ENCODE measurements around the gene SLC4A5. TPM values are rescaled to one million over a fixed set of nuclear protein-coding genes. Genes with fewer than 3 reads are reported as not detected.

Gene SLC4A5
- total RNA-seq, 4 donors from 2014 or later = 4.2 to 22.9 (median 9.5) TPM

- Histone ChIP-seq H3K36me3 (peaks cover 0 to 69% (median 14%) of the 10 kb centered on the region in 3 donors), H3K4me3 (no peak overlapping the region), H3K4me1 (no peaks in the 10 kb centered on the region), H3K9me3 (no peaks in the 10 kb centered on the region), H3K27ac (no peak overlapping the region), H3K27me3 (no peaks in the 10 kb centered on the region)
- WGBS, 2 donors = 63 to 73% methylated on average over 3 of the region's 3 CpGs
- DNase-seq (ENCODE audit: low spot score in 2 of 2) = no peak
- TF ChIP-seq EP300 (IDR thresholded peaks at IDR 0.05) = no peak
- TF ChIP-seq CTCF (IDR thresholded peaks at IDR 0.05) = no peak
These were observed 10.6 kb downstream of the SLC4A5 start for GRCh38 chr2:74332550-74333174.

GRCh38 chr2:74328573-74328972 lies 14.6 kb downstream of the SLC4A5 start:
- Histone ChIP-seq H3K4me1 (no peaks in the 10 kb centered on the region), H3K36me3 (peaks cover 0 to 82% (median 12%) of the 10 kb centered on the region in 3 donors), H3K27me3 (no peaks in the 10 kb centered on the region), H3K27ac (no peak overlapping the region), H3K4me3 (no peak overlapping the region), H3K9me3 (no peaks in the 10 kb centered on the region)
- WGBS, 2 donors = 71 to 77% methylated on average over 2 of the region's 2 CpGs
- TF ChIP-seq CTCF (IDR thresholded peaks at IDR 0.05) (no peak), EP300 (IDR thresholded peaks at IDR 0.05) (no peak), POLR2A (IDR thresholded peaks at IDR 0.05) (no peak)
- DNase-seq (ENCODE audit: low spot score in 2 of 2) = no peak

GRCh38 chr2:74328074-74328473 lies 15.1 kb downstream of the SLC4A5 start:
- Histone ChIP-seq H3K4me1 (no peaks in the 10 kb centered on the region), H3K36me3 (peaks cover 0 to 78% (median 9%) of the 10 kb centered on the region in 3 donors), H3K9me3 (no peaks in the 10 kb centered on the region), H3K27me3 (no peaks in the 10 kb centered on the region), H3K27ac (no peak overlapping the region), H3K4me3 (no peak overlapping the region)
- no peak for DNase-seq (ENCODE audit: low spot score in 2 of 2)
- WGBS, 2 donors = 54 to 76% methylated on average over 2 of the region's 2 CpGs
- no peak for TF ChIP-seq POLR2A (IDR thresholded peaks at IDR 0.05)

GRCh38 chr2:74327627-74328026 lies 15.6 kb downstream of the SLC4A5 start:
- no peaks in the 10 kb centered on the region for H3K27me3 ChIP-seq
- H3K27ac ChIP-seq = no peak overlapping the region
- H3K4me1 ChIP-seq = no peaks in the 10 kb centered on the region
- no peak overlapping the region for H3K4me3 ChIP-seq
- no peak for DNase-seq (ENCODE audit: low spot score in 2 of 2)
- H3K36me3 ChIP-seq = peaks cover 0 to 73% (median 9%) of the 10 kb centered on the region in 3 donors
- TF ChIP-seq EP300 (IDR thresholded peaks at IDR 0.05) = no peak
- no peak for TF ChIP-seq CTCF (IDR thresholded peaks at IDR 0.05)
- no peak for TF ChIP-seq POLR2A (IDR thresholded peaks at IDR 0.05)
- H3K9me3 ChIP-seq = no peaks in the 10 kb centered on the region
- 67 to 85% methylated on average over 1 of the region's 1 CpG for WGBS, 2 donors

GRCh38 chr2:74327199-74327598 lies 16.0 kb downstream of the SLC4A5 start:
- Histone ChIP-seq H3K36me3 (peaks cover 0 to 69% (median 9%) of the 10 kb centered on the region in 3 donors), H3K4me1 (no peaks in the 10 kb centered on the region), H3K4me3 (no peak overlapping the region), H3K27me3 (no peaks in the 10 kb centered on the region), H3K9me3 (no peaks in the 10 kb centered on the region), H3K27ac (no peak overlapping the region)
- no peak for DNase-seq (ENCODE audit: low spot score in 2 of 2)
- TF ChIP-seq POLR2A (IDR thresholded peaks at IDR 0.05) = no peak
- TF ChIP-seq CTCF (IDR thresholded peaks at IDR 0.05) = no peak
- TF ChIP-seq EP300 (IDR thresholded peaks at IDR 0.05) = no peak
- 54 to 60% methylated on average over 5 of the region's 5 CpGs for WGBS, 2 donors
